Right kidney (tissue), 1 donor: ENCODE results near the gene ADAMTS5.
A peak's percentile ranks its signal among the peaks of the same experiment; 100 is the strongest.

Experiments
- DNase-seq: peaks from one replicate; pipeline ENCODE4 v3.0.0-alpha.2; 2016

The ADAMTS5 gene

DNA sequence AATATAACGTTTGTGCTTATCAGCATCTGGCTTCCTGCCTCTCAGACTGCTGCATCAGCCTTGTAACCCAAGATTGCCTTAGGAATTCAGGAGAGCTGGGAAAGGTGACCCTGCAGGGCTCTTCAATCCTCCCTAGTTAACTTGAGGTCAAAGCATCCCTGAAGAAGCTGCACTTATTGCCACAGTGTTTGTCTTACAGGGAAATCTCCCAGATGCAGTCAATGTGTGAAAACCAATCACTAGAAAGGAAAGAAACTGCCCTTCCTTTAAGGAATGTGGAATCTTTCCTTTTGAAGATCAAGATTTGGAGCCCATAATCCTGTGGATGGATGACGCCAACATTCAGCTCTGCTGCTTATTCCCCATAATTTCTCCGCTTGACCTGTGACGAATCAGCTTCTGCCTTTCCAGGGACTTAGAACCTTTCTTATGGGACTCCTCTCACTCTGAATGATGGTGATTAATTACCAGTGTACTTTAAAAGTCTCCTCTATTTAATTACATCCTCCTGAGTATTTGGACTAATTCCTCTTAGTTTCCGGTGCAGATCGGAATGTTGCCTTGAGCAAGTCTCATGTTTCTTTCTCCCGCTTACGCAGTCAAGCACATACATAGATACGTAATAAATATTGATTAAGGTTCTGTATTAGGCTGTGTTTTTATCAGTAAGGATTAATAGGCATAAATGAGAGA, 14.4 kb downstream of the ADAMTS5 start:
- DNase-seq: peak; percentile 38

DNA sequence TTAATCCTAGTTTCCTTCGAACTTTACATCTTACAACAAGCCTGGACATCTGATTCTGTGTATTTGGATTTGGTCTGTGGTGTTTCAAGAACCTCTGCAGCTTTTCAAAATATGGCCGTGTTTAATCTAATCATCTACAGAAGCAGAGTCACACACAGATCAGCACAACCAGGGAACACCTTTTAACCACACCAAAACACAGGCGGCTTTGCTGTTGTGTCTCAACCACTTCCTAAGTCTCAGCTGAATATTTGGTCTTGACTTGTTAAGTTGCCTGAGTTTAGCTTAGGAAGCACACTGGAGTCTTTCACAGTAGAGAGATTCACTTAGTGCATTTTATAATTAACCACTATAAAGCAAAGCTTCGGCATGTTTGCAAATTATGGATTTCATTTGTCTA, 17.1 kb downstream of the ADAMTS5 start:
- DNase-seq: no peak

DNA sequence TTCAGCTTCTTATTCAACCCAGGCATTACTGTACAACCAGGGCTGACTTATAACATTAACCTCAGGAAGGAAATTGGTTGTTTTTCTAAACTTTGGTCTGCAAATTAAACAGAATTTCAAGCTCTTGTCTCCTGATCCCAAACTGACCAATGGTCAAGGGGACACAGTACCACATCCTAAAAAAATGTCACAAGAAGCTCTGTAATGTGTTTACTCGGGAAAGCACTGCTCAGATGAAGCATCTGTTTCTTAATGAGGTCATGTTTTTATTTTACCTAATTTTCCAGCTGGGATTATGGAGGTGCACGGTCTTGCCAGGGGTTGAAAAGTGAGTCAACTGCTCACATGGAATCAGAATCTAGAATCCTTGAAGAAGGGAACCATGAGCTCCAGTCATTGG, 18.7 kb downstream of the ADAMTS5 start:
- no peak for DNase-seq

DNA sequence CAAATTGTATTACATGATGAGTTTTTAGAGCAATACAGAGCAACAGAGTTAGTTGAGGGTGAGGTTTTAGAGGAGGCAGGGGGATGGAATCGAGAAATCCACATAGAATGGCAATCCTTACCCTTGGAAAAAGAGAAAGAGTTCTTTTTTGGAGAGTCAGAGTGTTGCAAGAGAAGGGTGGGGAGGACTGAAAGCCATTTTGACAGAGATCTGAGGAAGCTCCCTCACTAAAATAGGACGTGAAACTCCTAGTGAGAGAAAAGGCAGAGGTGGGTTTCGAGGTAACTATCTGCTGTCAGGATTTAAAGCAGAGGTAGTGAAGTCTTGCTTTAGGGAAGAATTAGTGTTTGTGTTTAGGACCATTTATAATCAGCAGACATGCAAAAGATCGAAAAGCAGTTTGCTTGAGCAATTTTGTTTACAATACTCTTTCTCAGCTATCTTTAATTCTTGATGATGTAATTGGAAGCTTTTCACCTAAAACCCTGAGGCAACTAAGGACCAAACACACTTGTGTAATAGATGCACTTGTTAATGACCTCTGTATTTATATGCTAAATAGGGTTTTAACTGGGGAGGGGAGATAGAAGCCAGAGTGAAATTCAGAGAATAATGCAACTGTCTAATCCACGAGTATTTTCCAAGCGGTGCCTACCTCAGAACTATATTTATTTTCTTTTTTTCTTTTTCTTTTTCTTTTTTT, 20.0 kb downstream of the ADAMTS5 start:
- no peak for DNase-seq

DNA sequence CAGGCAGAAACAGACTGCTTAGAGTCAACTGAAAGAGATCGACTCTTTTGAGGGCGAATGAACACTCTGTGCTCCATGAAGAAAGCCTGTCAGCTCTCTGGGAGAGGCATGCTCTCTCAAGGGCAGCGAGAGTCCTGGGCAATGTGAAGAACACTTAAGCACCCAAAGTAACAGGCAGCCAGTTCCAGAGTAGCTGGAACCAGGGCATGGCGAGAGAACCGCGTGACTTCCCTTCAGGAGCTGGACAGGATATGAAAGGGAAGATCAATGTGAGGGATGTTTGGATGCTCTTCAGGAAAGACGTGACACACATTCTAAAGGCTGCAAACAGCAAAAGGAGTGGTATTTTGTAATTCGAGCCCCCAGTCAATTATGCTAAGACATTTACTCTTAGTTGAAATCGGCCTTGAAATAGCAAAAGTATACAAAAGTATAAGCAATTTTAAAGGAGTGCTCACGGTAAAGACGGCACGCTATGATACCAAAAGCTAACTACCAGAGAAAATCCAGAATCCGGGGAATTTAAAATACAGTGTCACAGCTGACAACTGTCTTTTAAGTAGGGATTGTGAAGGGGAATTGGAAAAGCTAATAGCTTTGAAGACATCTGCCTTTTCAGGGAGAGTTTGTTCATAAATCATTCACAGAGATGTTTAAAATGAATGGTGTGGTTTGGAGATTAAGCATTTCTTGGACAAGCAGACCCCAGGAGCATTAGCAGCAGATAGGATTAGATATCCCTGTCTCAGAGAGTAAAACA, 20.8 kb downstream of the ADAMTS5 start:
- DNase-seq: no peak

DNA sequence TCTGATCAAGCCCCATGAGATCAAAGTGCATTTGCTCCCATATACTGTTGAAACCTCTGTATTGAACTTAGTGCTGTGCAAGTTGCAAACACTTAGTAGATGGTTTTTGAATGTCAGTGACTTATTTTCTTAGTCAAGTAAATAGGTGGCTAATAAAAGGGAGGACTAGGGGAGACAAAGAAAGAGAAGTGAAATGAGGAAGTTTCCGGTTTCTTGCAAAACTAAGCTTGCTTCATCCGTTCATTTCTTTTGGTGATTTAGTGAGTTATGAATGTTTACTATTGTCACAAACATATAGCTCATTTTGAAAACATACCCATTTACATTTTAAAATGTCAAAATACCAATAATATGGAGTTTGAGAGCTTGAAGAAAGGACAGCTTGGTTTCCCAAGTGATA, 23.0 kb downstream of the ADAMTS5 start:
- DNase-seq: no peak

DNA sequence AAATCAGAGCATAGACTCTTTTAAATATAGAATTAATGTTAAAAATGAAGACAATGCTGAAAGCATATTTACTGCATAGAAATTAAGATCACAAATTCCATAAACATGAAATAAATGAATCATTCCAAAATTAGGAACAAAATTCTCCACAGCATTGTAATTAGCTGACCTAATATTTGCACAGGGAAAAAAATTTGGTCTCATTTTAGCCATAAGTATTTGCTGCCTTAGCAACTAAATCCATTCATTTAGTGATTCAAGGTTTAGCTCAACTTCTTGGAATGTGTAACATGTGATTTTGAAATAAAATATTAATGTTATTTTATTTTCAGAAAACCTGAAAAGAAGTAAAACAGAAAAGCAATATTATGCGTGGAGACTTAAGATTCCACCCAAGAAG, 25.5 kb downstream of the ADAMTS5 start:
- no peak for DNase-seq

DNA sequence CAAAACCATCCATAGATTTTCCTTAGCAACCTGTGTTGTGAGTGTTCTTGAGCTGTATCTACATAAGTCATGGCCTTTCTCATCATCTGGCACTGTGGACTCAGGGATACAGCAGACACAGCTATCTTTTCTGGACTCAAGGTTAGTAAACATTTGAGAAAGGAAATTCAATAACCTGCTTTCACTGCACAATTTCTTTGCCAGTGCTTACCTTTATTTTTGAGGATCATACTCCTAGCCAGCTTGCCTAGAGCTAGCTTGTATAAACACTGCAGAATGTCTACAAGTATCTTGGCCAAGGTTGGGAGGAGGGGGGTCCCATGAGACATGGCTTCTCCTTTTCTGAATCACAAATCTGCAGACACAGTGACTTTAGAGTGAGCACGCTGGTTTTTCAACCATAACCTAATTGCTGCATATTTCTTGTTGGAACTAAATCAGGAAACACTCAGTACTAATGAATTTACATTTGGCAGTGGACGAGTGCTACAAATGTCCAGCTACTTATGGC, 27.2 kb downstream of the ADAMTS5 start:
- DNase-seq: no peak

DNA sequence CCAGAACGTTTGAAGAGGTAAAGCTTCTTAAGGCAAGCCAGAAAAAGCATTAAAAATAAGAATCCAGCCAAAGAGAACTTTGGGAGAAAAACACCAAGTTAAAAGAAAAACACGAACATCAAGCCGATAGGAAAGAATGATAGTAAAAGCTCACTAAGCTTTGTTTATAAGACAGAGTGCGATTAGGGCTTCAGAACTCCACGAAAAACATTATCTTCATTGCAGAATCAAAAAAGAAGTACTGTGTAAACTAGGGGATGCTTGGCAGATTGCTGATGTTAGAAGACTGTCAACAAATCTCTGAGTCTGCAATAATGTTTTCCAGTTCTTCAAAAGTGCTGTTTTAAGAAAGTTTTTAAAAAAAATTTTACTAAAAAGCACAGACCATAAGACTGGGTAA, 30.2 kb downstream of the ADAMTS5 start:
- DNase-seq: no peak

DNA sequence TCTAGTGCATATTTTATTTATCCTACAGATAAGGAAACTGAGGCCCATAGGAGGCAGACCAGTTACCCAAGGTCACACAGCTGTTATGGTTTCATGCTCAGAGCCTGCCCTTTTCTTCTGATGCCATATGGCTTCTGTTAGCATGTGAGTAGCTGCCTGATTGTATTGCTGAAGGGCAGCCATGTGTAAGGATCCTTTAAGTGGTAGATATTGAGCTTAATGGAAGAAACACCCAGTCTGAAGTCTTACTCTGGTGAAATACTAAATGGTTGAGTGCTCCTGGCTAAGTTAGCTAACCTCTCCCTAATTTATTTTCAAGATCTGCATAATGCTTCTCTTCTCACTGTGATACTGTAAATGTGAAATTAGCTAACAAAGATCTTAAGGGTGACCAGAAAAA, 30.9 kb downstream of the ADAMTS5 start:
- no peak for DNase-seq

DNA sequence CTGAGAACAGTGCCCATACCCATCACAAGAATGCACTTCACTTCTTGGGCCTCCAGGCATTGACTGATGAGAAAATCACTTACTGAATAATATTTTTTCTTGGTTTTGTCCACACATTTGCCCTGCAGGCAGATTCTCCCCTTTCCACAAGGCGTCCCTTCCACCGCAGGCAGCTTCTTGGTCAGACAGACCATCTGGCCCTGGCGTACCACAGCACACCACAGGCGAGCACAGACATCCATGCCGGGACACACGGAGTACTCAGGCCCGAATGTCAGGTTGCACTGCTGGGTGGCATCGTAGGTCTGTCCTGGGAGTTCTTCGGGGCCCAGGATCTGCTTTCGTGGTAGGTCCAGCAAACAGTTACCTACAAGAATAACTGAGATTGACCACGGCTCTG, 32.5 kb downstream of the ADAMTS5 start:
- no peak for DNase-seq

DNA sequence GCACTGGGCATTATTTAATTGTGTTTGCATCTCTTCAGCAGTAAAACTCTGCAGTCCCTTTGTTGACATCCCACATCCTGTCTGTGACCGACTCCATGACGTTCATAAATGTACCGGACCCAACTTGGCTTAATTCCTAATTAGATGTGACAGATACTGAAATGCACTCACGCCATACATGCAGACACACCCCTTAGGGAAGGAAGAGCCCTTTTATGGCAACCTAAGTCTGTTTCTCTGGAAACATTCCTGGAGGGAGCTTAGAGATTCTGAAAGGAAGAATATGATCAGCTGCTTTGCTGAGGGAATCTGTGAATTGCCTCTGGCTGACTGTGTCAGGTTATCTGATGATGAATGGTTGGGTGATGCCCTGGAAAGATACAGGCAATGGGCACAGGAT, 33.4 kb downstream of the ADAMTS5 start:
- no peak for DNase-seq

DNA sequence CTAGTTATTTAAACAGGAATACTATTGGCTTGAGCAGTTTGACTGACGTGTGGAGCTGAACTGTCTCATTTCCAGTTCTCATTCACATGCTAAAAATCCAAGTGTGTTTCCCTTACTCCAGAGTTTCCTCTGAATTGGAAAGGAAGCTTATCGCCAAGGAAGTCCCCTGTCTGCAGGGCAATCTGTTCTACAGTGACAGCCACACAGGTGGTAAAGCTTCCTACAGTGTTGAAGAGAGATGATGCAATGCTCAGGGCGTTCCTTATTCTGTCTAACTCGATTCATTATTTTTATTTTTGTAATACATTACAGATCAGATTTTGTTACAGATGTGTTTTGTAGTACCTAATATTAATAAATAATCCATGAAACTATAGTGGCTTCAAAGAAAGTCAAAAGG, 41.3 kb downstream of the ADAMTS5 start:
- no peak for DNase-seq

DNA sequence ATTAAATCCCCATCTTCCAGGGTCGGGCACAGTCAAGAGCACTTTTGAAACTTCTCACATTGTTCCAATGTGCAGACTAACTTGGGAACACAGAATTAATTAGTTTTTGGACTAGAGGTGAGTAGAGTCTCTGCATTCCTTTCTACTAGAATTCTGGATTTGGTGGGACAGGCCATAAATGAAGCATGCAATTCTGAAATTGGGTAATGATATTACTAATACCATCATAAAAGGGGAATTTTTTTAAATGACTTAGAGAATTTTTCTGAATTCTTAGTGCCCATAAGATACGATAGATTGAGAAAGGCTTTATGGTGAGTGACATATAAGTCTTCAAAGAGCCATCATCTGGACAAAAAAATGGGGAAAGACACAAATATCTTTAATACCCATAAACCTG, 41.8 kb downstream of the ADAMTS5 start:
- no peak for DNase-seq

DNA sequence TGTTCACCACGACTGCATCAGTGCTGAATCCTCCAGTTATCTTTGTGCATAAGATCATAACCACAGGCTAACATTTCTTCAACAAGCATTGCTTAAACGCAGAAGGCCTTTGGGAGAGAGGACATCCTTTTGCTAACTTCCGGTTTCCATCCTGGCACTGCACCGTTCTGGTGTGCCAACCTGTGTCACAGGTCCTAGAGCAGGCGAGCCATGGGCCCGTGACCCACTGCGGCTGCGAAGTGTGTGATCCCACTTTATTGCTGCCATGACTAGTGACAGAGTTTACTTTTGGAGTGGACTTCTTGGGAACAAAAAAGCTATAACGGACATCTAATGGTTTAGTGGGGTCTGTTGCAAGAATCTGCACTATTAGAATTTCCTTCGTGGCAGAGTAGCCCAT, 42.9 kb downstream of the ADAMTS5 start:
- DNase-seq: no peak

DNA sequence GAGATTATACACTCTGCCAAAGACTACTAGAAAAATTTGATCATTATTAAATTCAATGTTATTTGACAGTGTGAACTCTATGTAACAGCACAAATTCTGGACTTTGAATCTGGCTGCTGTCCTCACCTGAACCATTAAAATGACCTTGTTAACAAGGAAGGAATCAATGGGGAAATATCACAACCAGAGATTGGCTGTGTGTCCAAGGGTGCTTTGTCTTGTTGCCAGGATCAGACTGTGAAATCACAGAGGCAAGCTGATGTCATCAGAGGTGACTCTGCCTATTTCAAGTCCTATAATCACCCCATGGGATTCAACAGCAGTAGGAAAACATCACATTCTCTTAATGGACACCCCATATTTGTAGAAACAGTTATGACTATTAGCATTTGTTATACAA, 46.8 kb downstream of the ADAMTS5 start:
- no peak for DNase-seq

DNA sequence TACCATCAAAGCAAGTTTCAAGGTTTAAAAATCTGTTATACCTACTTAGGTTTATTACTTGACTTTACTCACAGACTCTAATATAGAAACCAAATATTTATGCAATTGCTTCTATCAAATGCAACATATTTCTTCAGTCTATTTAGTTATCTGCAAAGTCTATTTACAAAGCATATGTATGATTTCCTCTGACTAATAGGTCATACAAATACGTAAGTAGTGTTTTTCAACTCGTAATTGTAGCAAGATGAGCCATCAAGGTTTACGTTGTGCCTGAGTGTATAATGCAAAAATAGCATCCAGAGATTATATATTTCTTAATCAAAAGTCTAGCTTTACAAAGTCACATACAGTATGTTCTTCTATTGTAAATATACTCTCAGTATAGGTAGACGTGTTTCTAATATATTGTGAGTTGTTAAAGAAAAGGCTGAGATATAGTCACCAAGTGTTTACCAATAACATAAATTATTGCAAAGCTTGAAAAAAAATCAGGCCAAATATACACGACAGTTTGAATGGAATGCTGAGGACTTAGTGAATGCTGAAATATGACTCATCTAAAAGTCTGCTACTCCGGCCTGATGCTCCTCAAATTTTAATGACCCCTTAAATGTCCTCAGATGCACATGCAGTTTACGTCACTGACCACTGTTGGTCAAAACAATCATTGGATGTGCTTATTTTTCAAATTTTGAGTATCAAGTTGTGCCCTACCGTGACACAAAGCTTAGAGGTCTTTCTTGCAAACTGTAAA, 48.4 kb downstream of the ADAMTS5 start:
- no peak for DNase-seq

DNA sequence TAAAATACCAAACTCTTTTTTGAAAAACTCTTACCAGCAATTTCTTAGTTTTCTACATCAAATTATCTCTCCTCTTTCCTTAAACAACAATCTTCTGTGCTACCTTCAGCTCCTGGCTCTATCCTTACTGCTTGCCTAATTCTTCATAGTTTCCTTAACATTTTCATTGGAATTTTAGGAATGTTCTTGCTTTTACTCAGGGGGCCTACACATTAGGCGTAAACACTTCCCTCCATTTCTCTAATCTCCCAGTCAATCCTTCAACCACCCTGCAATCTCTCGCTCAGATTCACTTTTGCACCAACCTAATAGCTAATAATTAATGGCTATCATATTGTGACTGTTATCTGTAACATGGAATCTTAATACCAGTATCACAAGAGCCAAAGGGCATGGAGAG, 50.1 kb downstream of the ADAMTS5 start:
- no peak for DNase-seq

DNA sequence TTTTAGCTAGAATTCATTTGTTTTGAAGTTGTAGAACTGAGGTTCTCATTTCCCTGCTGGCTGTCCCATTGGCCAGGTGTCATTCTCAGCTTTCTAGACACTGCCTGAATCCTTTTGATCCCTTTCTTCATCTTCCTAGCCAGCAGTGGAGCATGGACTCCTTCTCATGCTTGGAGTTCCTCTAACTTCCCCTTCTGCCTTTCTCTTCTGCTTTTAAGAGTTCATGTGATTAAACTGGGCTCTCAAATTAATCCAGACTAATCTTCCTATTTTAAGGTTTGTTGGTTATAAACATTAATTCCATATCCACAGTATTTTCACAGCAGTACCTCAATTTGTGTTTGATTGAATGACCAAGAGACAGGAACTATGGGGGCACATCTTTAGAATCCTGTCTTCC, 52.3 kb downstream of the ADAMTS5 start:
- no peak for DNase-seq

DNA sequence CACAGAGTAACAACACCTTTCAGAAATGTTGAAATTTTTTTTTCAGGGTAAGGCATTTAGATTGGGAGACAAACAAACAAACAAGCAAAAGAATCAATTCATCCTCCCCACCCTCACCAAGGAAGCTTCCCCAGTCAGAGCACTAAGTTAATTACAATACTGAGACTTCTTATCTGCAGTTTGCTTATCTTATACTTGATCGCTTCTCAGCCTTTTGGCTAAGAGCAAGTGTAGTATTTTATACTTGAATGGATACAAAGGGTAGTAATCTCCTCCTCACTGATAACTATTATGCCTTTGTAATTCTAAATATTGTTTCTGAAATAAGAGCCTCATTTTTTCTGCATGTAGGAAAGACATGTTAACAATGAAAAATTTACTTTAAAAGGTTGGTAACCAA, 54.4 kb downstream of the ADAMTS5 start:
- no peak for DNase-seq

DNA sequence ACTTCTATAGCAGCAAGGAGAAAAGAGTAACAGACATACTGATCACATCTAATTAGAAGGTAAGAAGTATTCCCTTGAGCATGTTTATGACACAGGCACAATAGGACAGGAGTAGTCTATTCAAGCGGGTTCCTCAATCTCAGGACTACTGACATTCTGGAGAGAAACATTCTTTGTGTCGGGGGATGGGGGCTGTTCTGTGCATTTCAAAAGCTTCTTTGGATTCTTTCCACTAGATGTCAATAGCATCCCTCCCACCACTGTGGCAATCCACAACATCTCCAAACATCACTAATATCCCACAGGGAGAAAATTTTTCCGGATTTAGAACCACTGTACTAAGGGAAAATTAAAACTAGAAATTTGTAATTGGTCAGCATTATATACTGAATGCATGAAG, 56.9 kb downstream of the ADAMTS5 start:
- DNase-seq: peak; percentile 19

DNA sequence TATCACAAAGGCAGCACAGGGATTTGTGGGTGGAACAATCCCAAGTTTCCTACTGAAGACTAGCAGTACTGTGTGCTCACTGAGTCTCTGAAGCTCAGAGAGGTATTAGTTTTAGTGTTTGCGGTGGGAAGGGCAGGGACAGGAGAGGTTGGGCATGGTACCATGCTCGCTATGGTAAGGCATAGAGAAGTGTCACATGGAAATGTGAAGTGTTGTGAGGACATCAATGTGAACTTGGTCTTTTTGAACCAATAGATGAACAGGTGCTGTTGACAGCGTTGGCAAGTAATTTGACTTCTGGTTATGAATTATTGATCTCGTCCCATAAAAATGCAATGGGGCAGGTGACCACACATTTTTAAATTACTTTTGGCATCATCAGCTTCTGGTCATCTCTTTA, 65.9 kb downstream of the ADAMTS5 start:
- DNase-seq: no peak

DNA sequence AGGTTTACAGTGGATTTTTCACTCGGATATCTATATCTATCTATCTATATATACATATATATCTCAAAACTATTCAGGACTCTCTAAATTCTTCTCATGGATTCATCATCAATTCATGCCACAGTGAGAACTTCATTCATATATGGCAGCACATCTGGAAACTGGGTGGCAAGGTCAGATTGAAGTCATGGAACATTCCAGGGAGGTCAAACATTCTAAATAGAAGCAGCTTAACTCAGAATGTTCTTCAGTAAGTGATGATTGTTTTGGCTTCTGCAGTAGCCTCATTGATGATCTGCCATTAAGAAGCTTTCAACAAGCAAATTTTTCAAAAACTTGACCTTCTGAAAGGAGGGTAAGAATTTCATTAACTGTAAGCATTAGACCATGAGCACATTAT, 74.7 kb downstream of the ADAMTS5 start:
- DNase-seq: no peak
